Suprapubic skin (tissue), 4 donors: ENCODE results near the gene SUN3.

Experiments
- CTCF ChIP-seq, 2 donors: fragments of 200-600 bp in 1 of 2; fragments of 450-650 bp in 1 of 2; sonication (generic) in 1 of 2; IDR thresholded peaks; one replicate each; pipeline ENCODE4 v1.5.1; 2016 to 2019; ENCODE audit warnings: antibody characterized with exemption in 2 of 2, mild to moderate bottlenecking in 1 of 2, moderate library complexity in 1 of 2
- EP300 ChIP-seq: sonication (generic); formaldehyde crosslinking; IDR thresholded peaks from one replicate; pipeline ENCODE4 v1.6.1; 2017; ENCODE audit warnings: antibody characterized with exemption
- POLR2A ChIP-seq, 2 donors: fragments of 450-650 bp; IDR thresholded peaks; one replicate each; pipeline ENCODE4 v1.6.1; 2017; ENCODE audit warnings: antibody characterized with exemption in 2 of 2, mild to moderate bottlenecking in 2 of 2, moderate library complexity in 2 of 2
- POLR2AphosphoS5 ChIP-seq, 3 donors: sonication (generic); formaldehyde crosslinking; IDR thresholded peaks; one replicate each; pipeline ENCODE4 v1.6.1; 2017; ENCODE audit warnings: antibody characterized with exemption in 3 of 3

- no peak for TF ChIP-seq EP300
- TF ChIP-seq CTCF (IDR thresholded peaks at IDR 0.05): no peak
- TF ChIP-seq POLR2AphosphoS5 (IDR thresholded peaks at IDR 0.05): no peak
- no peak for TF ChIP-seq POLR2A (IDR thresholded peaks at IDR 0.05)
Measured at GRCh38 chr7:48041653-48041970, 12.7 kb upstream of the SUN3 start.
